GM18907 (cell line): ENCODE data around the gene ZPBP.
A peak's percentile ranks its signal among the peaks of the same experiment; 100 is the strongest.

Experiments used
- ATAC-seq: cut with Tn5 transposase; IDR thresholded peaks from one replicate; pipeline ENCODE4 v1.9.1; 2021; ENCODE audit warnings: mild to moderate bottlenecking, moderate library complexity; ENCODE audit not compliant: unreplicated experiment

Gene ZPBP

GRCh38 chr7:50092579-50093491, at the start of gene ZPBP:
ZPBP (minus strand) TSS chr7:50093246; CDS start chr7:50093194, 52 bp downstream.
- ATAC-seq: peak; percentile 82

- peak; percentile 39 for ATAC-seq
These were observed 49.5 kb upstream of the ZPBP start for GRCh38 chr7:50142425-50143017.

GRCh38 chr7:50141854-50142253, 48.8 kb upstream of the ZPBP start:
- no peak for ATAC-seq

GRCh38 chr7:50141131-50141530, 48.1 kb upstream of the ZPBP start:
- ATAC-seq: no peak

- no peak for ATAC-seq
These were observed 47.6 kb upstream of the ZPBP start for GRCh38 chr7:50140688-50141087.

GRCh38 chr7:50138101-50138500, 45.1 kb upstream of the ZPBP start:
- no peak for ATAC-seq

GRCh38 chr7:50125766-50126165, 32.7 kb upstream of the ZPBP start:
- peak; percentile 65 for ATAC-seq

- peak; percentile 49 for ATAC-seq
These were observed 28.2 kb upstream of the ZPBP start for GRCh38 chr7:50121286-50121685.

- ATAC-seq: peak; percentile 87
These were observed 27.0 kb upstream of the ZPBP start for GRCh38 chr7:50119815-50120637.

- no peak for ATAC-seq
These were observed 19.2 kb upstream of the ZPBP start for GRCh38 chr7:50112250-50112649.

GRCh38 chr7:50101873-50102272, 8.8 kb upstream of the ZPBP start:
- no peak for ATAC-seq

GRCh38 chr7:50095634-50096033, 2.6 kb upstream of the ZPBP start:
- ATAC-seq: no peak

- no peak for ATAC-seq
These were observed 4.5 kb downstream of the ZPBP start for GRCh38 chr7:50088463-50089129.

- no peak for ATAC-seq
These were observed 7.7 kb downstream of the ZPBP start for GRCh38 chr7:50085344-50085743.

- ATAC-seq: no peak
These were observed 20.0 kb downstream of the ZPBP start for GRCh38 chr7:50073093-50073492.

GRCh38 chr7:50069613-50070012, 23.4 kb downstream of the ZPBP start:
- peak; percentile 75 for ATAC-seq

- ATAC-seq: peak; percentile 84
These were observed 24.0 kb downstream of the ZPBP start for GRCh38 chr7:50068850-50069551.

- ATAC-seq: peak; percentile 66
These were observed 25.0 kb downstream of the ZPBP start for GRCh38 chr7:50068026-50068425.

- ATAC-seq: no peak
These were observed 30.1 kb downstream of the ZPBP start for GRCh38 chr7:50062951-50063350.

GRCh38 chr7:50056131-50056530, 36.9 kb downstream of the ZPBP start:
- ATAC-seq: no peak
